ENCODE results near the gene SPRED2.
"Not testable (repeated sequence)": the region's sequence is repeated elsewhere in the genome, so short reads cannot be mapped to it uniquely, and the experiment has no call there.

The SPRED2 gene

GRCh38 chr2:65338830-65339495 is 93.4 kb downstream of the SPRED2 start:
- not testable (repeated sequence) for DNase-seq

- not testable (repeated sequence) for DNase-seq
Measured at GRCh38 chr2:65337915-65338314, 94.5 kb downstream of the SPRED2 start.

GRCh38 chr2:65334714-65335113 is 97.7 kb downstream of the SPRED2 start:
- no peak for DNase-seq

GRCh38 chr2:65331336-65332025 is 100.9 kb downstream of the SPRED2 start:
- no peak for DNase-seq

GRCh38 chr2:65329525-65329924 is 102.9 kb downstream of the SPRED2 start:
- no peak for DNase-seq

GRCh38 chr2:65326276-65326675 is 106.1 kb downstream of the SPRED2 start:
- DNase-seq: no peak

GRCh38 chr2:65325066-65325465 is 107.3 kb downstream of the SPRED2 start:
- DNase-seq: no peak

GRCh38 chr2:65320946-65321345 is 111.5 kb downstream of the SPRED2 start:
- no peak for DNase-seq

GRCh38 chr2:65320042-65320725 is 112.2 kb downstream of the SPRED2 start:
- no peak for DNase-seq

GRCh38 chr2:65319674-65320041 is 112.7 kb downstream of the SPRED2 start:
- DNase-seq: no peak

- DNase-seq: no peak
Measured at GRCh38 chr2:65319072-65319673, 113.2 kb downstream of the SPRED2 start.

GRCh38 chr2:65317841-65318240 is 114.6 kb downstream of the SPRED2 start:
- no peak for DNase-seq

GRCh38 chr2:65317351-65317750 is 115.0 kb downstream of the SPRED2 start:
- DNase-seq: not testable (repeated sequence)

GRCh38 chr2:65316072-65316471 is 116.3 kb downstream of the SPRED2 start:
- DNase-seq: no peak

GRCh38 chr2:65314801-65315441 is 117.5 kb downstream of the SPRED2 start:
- DNase-seq: no peak

GRCh38 chr2:65313954-65314256 is 118.5 kb downstream of the SPRED2 start:
- no peak for DNase-seq

GRCh38 chr2:65313126-65313953 is 119.1 kb downstream of the SPRED2 start:
- DNase-seq: no peak

- DNase-seq: no peak
Measured at GRCh38 chr2:65311596-65311995, 120.8 kb downstream of the SPRED2 start.

- DNase-seq: no peak
Measured at GRCh38 chr2:65311049-65311448, 121.3 kb downstream of the SPRED2 start.

- no peak for DNase-seq
Measured at GRCh38 chr2:65309699-65310098, 122.7 kb downstream of the SPRED2 start.

- no peak for DNase-seq
Measured at GRCh38 chr2:65305934-65306333, 126.5 kb downstream of the SPRED2 start.

Data from activated effector memory CD4-positive, alpha-beta T cell treated with Interleukin-2 at 50 U/mL for 16 hours (primary cell).